MCF 10A (cell line): ENCODE data around the gene CYP3A4. TPM values are rescaled to one million over a fixed set of nuclear protein-coding genes. Genes with fewer than 3 reads are reported as not detected.

ENCODE experiments used
- BruUV-seq: library from RNA; stranded (reverse); fragments of 400-500 nt; replicated peaks from 2 replicates; lab custom pipeline; 2021; lab: Mats Ljungman, UMichigan
- CTCF ChIA-PET: fragments of 300-600 bp; sonication (Branson Sonifier 250); formaldehyde crosslinking; extraction: SDS; loops from one replicate; lab custom pipeline; 2021; ENCODE audit warnings: antibody characterized with exemption, inconsistent platforms; lab: Yijun Ruan, JAX
- POLR2A ChIA-PET: fragments of 300-600, 350-650 bp; sonication (Branson Sonifier 250); formaldehyde crosslinking; extraction: SDS; loops from one replicate; lab custom pipeline; 2020; ENCODE audit warnings: antibody characterized with exemption, inconsistent platforms; lab: Yijun Ruan, JAX
- DNase-seq: peaks from one replicate; pipeline ENCODE4 v3.0.0-alpha.2; 2018; ENCODE audit not compliant: unreplicated experiment
- H3K27ac Mint-ChIP-seq: one replicate; pipeline ENCODE4 v1.8.0; 2022; ENCODE audit warnings: mild to moderate bottlenecking, low read depth, mixed read lengths; ENCODE audit not compliant: unreplicated experiment
- H3K27me3 Mint-ChIP-seq: one replicate; pipeline ENCODE4 v1.8.0; 2022; ENCODE audit warnings: mixed read lengths; ENCODE audit not compliant: insufficient read depth, unreplicated experiment
- H3K36me3 Mint-ChIP-seq: one replicate; pipeline ENCODE4 v1.8.0; 2022; ENCODE audit warnings: mild to moderate bottlenecking, moderate library complexity, mixed read lengths; ENCODE audit not compliant: insufficient read depth, unreplicated experiment
- H3K4me1 Mint-ChIP-seq: one replicate; pipeline ENCODE4 v1.8.0; 2022; ENCODE audit warnings: mixed read lengths; ENCODE audit not compliant: insufficient read depth, unreplicated experiment
- H3K4me3 Mint-ChIP-seq: one replicate; pipeline ENCODE4 v1.8.0; 2022; ENCODE audit warnings: mild to moderate bottlenecking, moderate library complexity, mixed read lengths; ENCODE audit not compliant: unreplicated experiment
- H3K9me3 Mint-ChIP-seq: one replicate; pipeline ENCODE4 v1.8.0; 2022; ENCODE audit warnings: mixed read lengths; ENCODE audit not compliant: unreplicated experiment
- intact Hi-C: fragments of 100-400 bp; cut with micrococcal nuclease; formaldehyde crosslinking; loops from 2 replicates; pipeline ENCODE4 v1.14.1; 2022
- total RNA-seq: library from RNA; stranded (reverse); gene quantifications from 2 replicates; pipeline ENCODE4 v1.2.3, GENCODE V29; 2022
- TF ChIP-seq, protein P1 (sequence below): fragments of 200-600 bp; IDR thresholded peaks from one replicate; pipeline ENCODE4 v1.8.0; 2022; ENCODE audit warnings: antibody characterized with exemption, mild to moderate bottlenecking; ENCODE audit not compliant: unreplicated experiment

Gene CYP3A4
- total RNA-seq, 1 experiment from 2014 or later: not detected

GRCh38 chr7:99733003-99733402, 51.0 kb downstream of the CYP3A4 start:
- ChIA-PET CTCF (no interaction called here), POLR2A (interaction anchor here (0.6 kb wide), 1 partner anchor 17 kb away, joined by 3 read pairs; no protein-coding TSS in a partner anchor)
- Mint-ChIP-seq H3K27me3 (no peaks in the 10 kb centered on the region), H3K4me1 (peaks cover 25% of the 10 kb centered on the region), H3K9me3 (no peaks in the 10 kb centered on the region), H3K27ac (no peak overlapping the region), H3K36me3 (no peaks in the 10 kb centered on the region), H3K4me3 (no peak overlapping the region)
- TF ChIP-seq, protein P1, sequence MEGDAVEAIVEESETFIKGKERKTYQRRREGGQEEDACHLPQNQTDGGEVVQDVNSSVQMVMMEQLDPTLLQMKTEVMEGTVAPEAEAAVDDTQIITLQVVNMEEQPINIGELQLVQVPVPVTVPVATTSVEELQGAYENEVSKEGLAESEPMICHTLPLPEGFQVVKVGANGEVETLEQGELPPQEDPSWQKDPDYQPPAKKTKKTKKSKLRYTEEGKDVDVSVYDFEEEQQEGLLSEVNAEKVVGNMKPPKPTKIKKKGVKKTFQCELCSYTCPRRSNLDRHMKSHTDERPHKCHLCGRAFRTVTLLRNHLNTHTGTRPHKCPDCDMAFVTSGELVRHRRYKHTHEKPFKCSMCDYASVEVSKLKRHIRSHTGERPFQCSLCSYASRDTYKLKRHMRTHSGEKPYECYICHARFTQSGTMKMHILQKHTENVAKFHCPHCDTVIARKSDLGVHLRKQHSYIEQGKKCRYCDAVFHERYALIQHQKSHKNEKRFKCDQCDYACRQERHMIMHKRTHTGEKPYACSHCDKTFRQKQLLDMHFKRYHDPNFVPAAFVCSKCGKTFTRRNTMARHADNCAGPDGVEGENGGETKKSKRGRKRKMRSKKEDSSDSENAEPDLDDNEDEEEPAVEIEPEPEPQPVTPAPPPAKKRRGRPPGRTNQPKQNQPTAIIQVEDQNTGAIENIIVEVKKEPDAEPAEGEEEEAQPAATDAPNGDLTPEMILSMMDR: no peak
- DNase-seq: no peak
- intact Hi-C loops: no loop called here
- no TSS peak for BruUV-seq

GRCh38 chr7:99731638-99732374, 52.2 kb downstream of the CYP3A4 start:
- H3K27ac Mint-ChIP-seq: no peak overlapping the region
- intact Hi-C loops: no loop called here
- CTCF ChIA-PET: interaction anchor here (1.3 kb wide), 1 partner anchor 108 kb away, joined by 3 read pairs; no protein-coding TSS in a partner anchor
- POLR2A ChIA-PET: interaction anchor here (1.0 to 8.0 kb wide), 5 partner anchors 8 to 227 kb away, joined by 3 to 105 read pairs (median 19); partner anchors contain the start of gene ZKSCAN5
- H3K36me3 Mint-ChIP-seq: no peaks in the 10 kb centered on the region
- no peaks in the 10 kb centered on the region for H3K27me3 Mint-ChIP-seq
- TF ChIP-seq, protein P1: no peak
- no peaks in the 10 kb centered on the region for H3K9me3 Mint-ChIP-seq
- no peak overlapping the region for H3K4me3 Mint-ChIP-seq
- H3K4me1 Mint-ChIP-seq: peaks cover 13% of the 10 kb centered on the region
- BruUV-seq: no TSS peak
- DNase-seq: no peak

- H3K36me3 Mint-ChIP-seq: no peaks in the 10 kb centered on the region
- no TSS peak for BruUV-seq
- CTCF ChIA-PET: interaction anchor here (0.6 to 1.3 kb wide), 3 partner anchors 45 to 108 kb away, joined by 3 to 4 read pairs (median 3); no protein-coding TSS in a partner anchor
- intact Hi-C loops: no loop called here
- no peaks in the 10 kb centered on the region for H3K27me3 Mint-ChIP-seq
- POLR2A ChIA-PET: interaction anchor here (0.6 to 8.0 kb wide), 13 partner anchors 8 to 284 kb away, joined by 3 to 105 read pairs (median 5); partner anchors contain the start of genes ZKSCAN1 and ZKSCAN5
- peak overlapping the region; percentile 46 for H3K27ac Mint-ChIP-seq
- no peak overlapping the region for H3K4me3 Mint-ChIP-seq
- TF ChIP-seq, protein P1: no peak
- no peak for DNase-seq
- H3K4me1 Mint-ChIP-seq: peaks cover 5% of the 10 kb centered on the region
- no peaks in the 10 kb centered on the region for H3K9me3 Mint-ChIP-seq
Observed at GRCh38 chr7:99730992-99731391, 53.0 kb downstream of the CYP3A4 start.

- no peaks in the 10 kb centered on the region for H3K27me3 Mint-ChIP-seq
- intact Hi-C loops: no loop called here
- ChIA-PET POLR2A (interaction anchor here (0.6 to 8.0 kb wide), 21 partner anchors 9 to 285 kb away, joined by 3 to 105 read pairs (median 6); partner anchors contain the start of genes CYP3A43, CYP3A5, TRIM4 and ZKSCAN1), CTCF (interaction anchor here (1.0 to 1.1 kb wide), 2 partner anchors 9 to 99 kb away, joined by 4 to 5 read pairs; no protein-coding TSS in a partner anchor)
- peak overlapping the region; percentile 46 for H3K27ac Mint-ChIP-seq
- H3K36me3 Mint-ChIP-seq: no peaks in the 10 kb centered on the region
- no TSS peak for BruUV-seq
- no peaks in the 10 kb centered on the region for H3K9me3 Mint-ChIP-seq
- TF ChIP-seq, protein P1: no peak
- H3K4me3 Mint-ChIP-seq: no peak overlapping the region
- H3K4me1 Mint-ChIP-seq: peaks cover under 1% of the 10 kb centered on the region
- no peak for DNase-seq
Observed at GRCh38 chr7:99730238-99730810, 53.7 kb downstream of the CYP3A4 start.
